DLD1 (cell line): ENCODE results near the gene KRT3.

Experiments used
- in situ Hi-C: cut with HindIII; loops from 2 replicates; pipeline ENCODE4 v1.10.0; 2017; ENCODE audit warnings: low sequenced_read_pairs

KRT3 gene

DNA sequence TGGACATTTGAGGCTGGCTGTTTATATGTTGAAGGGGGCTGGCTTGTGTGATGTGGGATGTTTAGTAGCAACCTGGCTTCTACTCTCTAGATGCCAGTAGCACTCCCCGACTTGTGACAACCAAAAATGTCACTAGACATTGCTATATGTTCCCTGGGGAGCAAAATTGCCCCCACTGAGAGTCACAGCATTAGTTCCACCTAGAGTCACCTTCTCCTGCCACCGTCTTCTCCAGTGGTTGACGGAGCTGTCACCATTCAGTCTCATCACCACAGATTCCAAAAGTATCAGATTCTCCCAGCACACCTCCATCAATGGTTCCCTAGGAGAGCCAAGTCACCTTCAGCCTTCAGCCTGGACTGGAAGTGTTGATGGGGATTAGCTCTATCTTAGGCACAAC is 11.0 kb downstream of the KRT3 start:
- in situ Hi-C loops = loop anchor here (5.0 kb wide), 1 partner anchor 78 kb away; no protein-coding TSS in a partner anchor

GRCh38 chr12:52783563-52784316 is 12.2 kb downstream of the KRT3 start:
- in situ Hi-C loops = loop anchor here (5.0 kb wide), 1 partner anchor 76 kb away; no protein-coding TSS in a partner anchor

DNA sequence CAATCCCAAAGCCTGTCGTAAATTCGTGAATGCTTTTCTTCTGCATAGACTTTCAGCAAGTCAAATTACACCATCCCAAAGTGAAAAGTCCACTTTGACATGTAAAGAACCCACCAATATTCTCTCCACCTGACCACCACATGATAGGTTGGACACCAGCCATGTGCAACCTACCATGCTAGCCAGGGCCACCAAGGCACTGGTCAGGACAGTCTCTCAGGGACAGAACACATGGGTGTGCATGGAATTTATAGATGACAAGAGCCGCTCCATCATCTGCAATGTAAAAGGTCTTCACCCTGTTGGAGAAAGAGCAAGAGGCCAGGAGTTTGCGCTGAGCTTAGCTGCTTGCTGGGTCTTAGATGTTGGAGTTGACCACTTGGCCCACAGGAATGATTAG is 13.4 kb downstream of the KRT3 start:
- in situ Hi-C loops = loop anchor here (5.0 kb wide), 1 partner anchor 75 kb away; no protein-coding TSS in a partner anchor

DNA sequence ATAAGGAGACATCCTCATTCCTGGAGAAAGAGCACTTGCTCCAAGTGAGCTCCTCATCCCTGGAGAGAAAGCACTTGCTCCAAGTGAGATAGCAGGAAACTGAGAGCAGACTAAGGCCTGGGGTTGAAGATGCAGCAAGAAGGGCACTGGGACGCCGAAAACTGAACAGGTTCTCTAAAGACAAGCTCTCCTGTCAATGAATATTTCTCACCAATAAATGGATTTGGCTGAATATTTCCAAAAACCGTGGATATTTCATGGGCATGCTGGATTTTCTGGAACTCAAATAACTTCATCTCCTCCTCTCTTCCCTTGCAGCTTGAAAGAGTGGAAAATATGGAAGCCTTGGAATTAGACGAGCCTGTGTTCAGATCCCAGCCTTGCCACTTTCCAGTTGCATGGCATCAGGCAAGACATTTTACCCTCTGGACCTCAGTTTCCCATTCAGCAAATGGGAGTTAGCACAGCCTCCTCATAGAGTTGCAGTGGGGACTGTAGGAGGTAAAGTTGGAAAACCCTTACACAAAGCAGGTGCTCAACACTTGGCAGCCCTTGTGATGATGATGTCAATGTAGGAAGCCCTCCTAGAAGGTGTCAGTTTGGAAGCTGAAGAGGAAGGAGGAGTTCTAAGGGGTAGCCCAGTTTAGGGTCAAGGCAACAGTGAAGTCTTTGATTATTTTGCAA is 14.4 kb downstream of the KRT3 start:
- in situ Hi-C loops = loop anchor here (5.0 kb wide), 1 partner anchor 74 kb away; no protein-coding TSS in a partner anchor

DNA sequence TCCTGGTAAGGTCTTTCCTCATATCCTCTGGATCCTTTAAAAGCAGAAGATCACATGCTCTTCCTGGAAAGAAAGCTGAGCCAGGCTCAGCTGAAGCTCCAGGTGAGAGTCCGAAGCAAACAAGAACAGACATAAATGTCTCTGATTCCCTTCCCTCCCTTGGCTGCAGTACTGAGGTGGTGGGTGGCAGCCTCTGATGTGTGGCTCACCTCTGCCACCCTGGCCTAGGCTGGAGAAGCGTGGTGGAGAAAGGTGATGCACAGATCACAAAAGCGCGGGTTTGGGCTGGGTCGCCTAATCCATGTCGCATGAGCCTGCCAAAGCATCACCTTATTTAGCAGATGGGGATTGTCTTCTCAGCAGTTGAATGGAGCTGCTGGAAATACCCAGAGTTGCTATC is 16.0 kb downstream of the KRT3 start:
- in situ Hi-C loops = loop anchor here (5.0 kb wide), 1 partner anchor 73 kb away; no protein-coding TSS in a partner anchor

GRCh38 chr12:52778833-52779232 is 17.1 kb downstream of the KRT3 start:
- in situ Hi-C loops = no loop called here

DNA sequence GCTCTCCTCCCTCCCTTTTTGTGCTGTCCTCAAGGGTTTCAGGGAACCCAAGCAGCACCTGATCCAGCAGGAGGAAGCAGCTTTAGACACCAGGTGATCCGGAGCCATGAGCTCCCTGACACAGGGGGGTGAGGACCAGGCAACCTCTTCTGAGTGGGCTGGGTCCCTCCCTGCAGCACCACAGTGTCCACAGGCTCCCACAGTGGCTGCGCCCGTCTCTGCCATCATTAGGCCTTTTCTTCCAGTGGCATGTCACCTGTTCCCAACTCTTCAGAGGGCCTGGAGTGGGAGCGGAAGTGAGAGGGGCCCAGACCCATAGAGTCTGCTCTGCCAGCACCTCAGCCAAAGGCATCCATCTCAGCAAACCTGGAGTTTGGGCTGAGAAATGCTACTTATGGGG is 18.4 kb downstream of the KRT3 start:
- in situ Hi-C loops = no loop called here

DNA sequence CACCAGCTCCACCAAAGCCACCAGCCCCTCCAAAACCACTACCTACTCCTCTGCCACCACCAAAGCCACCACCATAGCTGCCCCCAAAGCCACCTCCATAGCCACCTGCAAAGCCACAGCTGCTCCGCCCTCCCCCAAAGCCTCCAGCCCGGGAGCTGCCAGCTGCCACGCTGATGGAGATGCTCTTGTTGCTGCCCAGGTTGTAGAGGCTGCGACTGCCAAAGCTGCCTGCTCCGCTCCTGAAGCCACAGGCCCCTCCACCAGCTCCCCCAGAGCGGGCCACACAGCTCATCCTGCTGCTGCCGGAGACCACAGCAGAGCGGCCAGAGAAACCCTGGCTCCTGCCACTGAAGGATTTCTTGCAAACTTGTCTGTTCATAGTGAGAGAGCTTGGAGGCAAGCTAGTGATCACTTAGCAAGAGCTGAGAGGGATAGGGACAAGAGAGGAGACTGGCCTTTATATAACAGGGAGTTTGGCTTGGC is 19.0 kb downstream of the KRT3 start, which contains the start of gene KRT76:
Gene KRT76 (minus strand): TSS at position 433 of the 483 bp plus-strand sequence. CDS start 54 bp downstream, at position 379.
- in situ Hi-C loops = no loop called here

GRCh38 chr12:52776435-52776834 is 19.5 kb downstream of the KRT3 start:
- in situ Hi-C loops = no loop called here

GRCh38 chr12:52774629-52775250 is 21.2 kb downstream of the KRT3 start:
- in situ Hi-C loops = no loop called here

DNA sequence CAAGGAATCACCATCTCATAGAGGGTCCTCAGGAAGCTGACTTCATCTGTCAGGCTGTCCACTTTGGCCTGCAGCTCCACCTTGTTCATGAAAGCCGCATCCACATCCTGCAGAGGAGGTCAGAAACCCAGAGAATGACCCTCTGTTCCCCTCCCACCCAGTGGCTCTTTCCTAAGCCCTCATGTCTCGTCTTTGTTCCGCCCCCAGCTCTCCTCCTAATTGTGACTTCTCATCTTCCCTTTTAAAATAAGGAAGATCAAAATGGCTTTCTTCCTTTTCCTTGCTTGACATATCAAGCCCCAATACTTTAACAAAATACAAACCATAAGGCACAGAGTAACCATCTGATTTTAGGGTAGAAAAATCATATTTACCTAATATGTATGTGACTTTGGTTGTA is 23.1 kb downstream of the KRT3 start:
- in situ Hi-C loops = no loop called here

DNA sequence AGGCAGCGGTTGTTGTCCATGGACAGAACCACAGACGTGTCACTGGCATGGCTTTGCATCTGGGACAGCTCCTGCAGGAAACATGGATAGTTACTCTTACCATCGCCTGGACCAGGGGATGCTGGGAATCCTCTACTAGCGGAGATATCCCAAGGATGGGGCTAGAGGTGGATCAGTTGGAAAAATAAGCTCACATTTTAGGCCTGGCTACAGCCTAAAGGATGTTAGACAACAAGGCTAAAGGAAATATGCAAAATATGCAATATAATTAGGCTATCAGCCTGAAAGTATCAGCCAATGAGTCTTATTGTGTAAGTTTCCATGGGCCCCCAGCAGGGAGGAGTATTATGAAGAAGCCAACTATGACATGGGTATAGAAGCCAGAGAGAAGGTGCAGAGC is 23.7 kb downstream of the KRT3 start:
- in situ Hi-C loops = no loop called here

DNA sequence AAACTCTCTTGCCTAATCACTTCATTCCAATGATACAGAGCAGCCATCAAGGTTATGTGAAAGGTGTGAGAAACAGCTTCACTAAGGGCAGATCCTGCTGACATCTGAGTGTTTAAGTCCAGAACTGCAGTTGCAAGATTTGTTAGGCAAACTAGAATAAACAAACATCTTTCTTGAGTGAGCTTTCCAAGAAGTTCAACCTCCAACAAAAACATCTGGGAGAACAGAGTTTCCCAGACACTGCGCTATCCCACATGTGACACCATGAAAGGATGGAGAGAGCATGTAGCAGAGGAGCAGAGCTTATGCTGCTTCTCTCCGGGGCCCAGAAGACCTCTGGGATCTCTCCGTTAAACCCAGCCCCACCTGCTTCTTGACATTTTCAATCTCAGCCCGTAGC is 24.4 kb downstream of the KRT3 start:
- in situ Hi-C loops = no loop called here

DNA sequence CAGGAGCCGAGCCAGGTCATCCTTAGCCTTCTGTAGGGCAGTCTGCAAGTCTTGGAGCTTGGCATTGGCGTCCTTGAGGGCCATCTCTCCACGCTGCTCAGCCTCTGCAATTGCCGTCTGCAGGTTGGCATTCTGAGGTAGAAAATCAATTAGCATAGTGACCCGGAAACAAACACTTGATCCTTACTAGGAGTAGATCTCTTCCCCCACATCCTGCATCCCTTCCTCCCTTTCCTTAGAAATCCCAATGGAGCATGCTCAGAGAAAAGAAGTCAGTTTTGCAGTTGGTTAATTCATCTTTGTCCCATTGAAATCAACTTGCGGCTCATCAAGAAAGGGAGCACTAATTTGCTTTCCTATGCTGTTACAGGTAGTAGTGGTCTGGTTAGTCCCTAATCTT is 24.8 kb downstream of the KRT3 start:
- in situ Hi-C loops = no loop called here

- in situ Hi-C loops = no loop called here
Observed at GRCh38 chr12:52769946-52770345, 26.0 kb downstream of the KRT3 start.

GRCh38 chr12:52769354-52769753 is 26.6 kb downstream of the KRT3 start:
- in situ Hi-C loops = no loop called here

DNA sequence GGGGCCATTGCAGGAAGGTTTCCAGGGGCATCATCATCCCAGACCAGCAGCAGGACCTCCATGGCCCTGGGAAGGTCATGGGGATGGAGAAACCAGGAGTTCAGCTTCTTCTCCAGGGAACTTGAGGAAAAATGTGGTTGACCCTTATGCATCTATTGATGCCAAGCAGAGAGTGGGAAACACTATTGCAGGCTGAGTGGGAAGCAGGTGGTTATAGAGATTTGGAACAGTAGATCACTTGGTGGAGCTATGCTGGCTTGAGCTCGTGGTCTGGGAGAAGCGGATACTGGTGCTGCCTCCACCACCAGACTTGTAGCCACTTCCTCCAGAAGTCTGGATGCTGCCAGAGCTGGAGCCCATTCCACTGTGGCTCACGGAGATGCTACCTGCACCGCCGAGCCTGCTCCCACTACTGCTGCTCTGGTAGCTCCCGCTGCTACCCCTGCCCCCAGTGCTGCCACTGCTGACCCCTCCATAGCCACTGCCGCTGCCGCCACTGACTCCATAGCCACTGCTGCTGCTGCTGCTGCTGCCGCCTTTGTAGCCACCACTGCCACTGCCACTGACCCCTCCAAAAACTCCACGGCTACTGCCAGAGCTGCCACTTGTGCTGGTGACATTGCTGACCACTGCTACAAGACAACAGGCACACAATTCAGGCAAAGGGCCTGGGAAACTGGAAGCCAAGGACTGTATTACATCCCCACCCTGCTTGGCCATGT is 27.3 kb downstream of the KRT3 start:
- in situ Hi-C loops = no loop called here

GRCh38 chr12:52767427-52767826 is 28.5 kb downstream of the KRT3 start:
- in situ Hi-C loops = no loop called here

GRCh38 chr12:52767020-52767379 is 28.9 kb downstream of the KRT3 start:
- in situ Hi-C loops = no loop called here

GRCh38 chr12:52766351-52767019 is 29.4 kb downstream of the KRT3 start:
- in situ Hi-C loops = no loop called here
